Endothelial cell of umbilical vein (primary cell): ENCODE measurements around the gene ERCC1. TPM values are rescaled to one million over a fixed set of nuclear protein-coding genes. Genes with fewer than 3 reads are reported as not detected.

Source experiments
- BruUV-seq: library from RNA; stranded (reverse); fragments of 400-500 nt; replicated peaks from 2 replicates; lab custom pipeline; 2021; lab: Mats Ljungman, UMichigan
- CTCF ChIA-PET: fragments of 300-600, 350-600 bp; sonication (Branson Sonifier 250); formaldehyde crosslinking; loops from one replicate; lab custom pipeline; 2021; ENCODE audit warnings: antibody characterized with exemption, inconsistent platforms; lab: Charles Lee
- POLR2A ChIA-PET: fragments of 300-600, 350-600 bp; sonication (Branson Sonifier 250); formaldehyde crosslinking; loops from one replicate; lab custom pipeline; 2021; ENCODE audit warnings: antibody characterized with exemption, inconsistent platforms; lab: Charles Lee
- DNase-seq: peaks from one replicate; pipeline ENCODE4 v3.0.0-alpha.2; 2011; ENCODE audit warnings: low read depth, low spot score
- FAIRE-seq: peaks from 2 replicates; lab custom pipeline; 2011; peaks lifted over from hg19 to GRCh38; lab: Jason Lieb, UNC
- H2AFZ ChIP-seq: 2 replicates; pipeline ENCODE4 v1.6.0; 2012; ENCODE audit warnings: low read depth, low read length, control low read depth, inconsistent platforms
- H3K27ac ChIP-seq: 2 replicates; pipeline ENCODE4 v1.5.1; 2011; ENCODE audit warnings: low read depth, mild to moderate bottlenecking, control low read depth, low read length, moderate library complexity; ENCODE audit not compliant: insufficient read depth
- H3K27me3 ChIP-seq, 2 experiments: 2 replicates each; pipeline versions ENCODE4 v1.6.0 to v1.6.1; 2011; ENCODE audit warnings: low read length in 2 of 2, mixed read lengths in 1 of 2; ENCODE audit not compliant: control insufficient read depth in 2 of 2, insufficient read depth in 2 of 2
- H3K36me3 ChIP-seq, 2 experiments: 2 replicates in 1 of 2; 3 replicates in 1 of 2; pipeline ENCODE4 v1.5.1; 2011; ENCODE audit warnings: low read length in 2 of 2, mild to moderate bottlenecking in 1 of 2, moderate library complexity in 1 of 2; ENCODE audit not compliant: control insufficient read depth in 2 of 2, insufficient read depth in 2 of 2; ENCODE audit errors: extremely low read depth in 1 of 2
- H3K4me1 ChIP-seq: 3 replicates; pipeline ENCODE4 v1.5.1; 2011; ENCODE audit warnings: mild to moderate bottlenecking, low read length; ENCODE audit not compliant: control insufficient read depth, insufficient read depth; ENCODE audit errors: extremely low read depth
- H3K4me2 ChIP-seq: 2 replicates; pipeline ENCODE4 v1.6.1; 2011; ENCODE audit warnings: low read length, control low read depth, mixed read lengths; ENCODE audit not compliant: insufficient read depth
- H3K4me3 ChIP-seq, 3 experiments: fragments of 200-600 bp in 1 of 3; sonication (generic), shearing (Covaris generic) in 1 of 3; replicated peaks in 1 of 3; 2 replicates each; pipeline ENCODE4 v1.5.1; 2011 to 2016; ENCODE audit warnings: control low read depth in 3 of 3, low read length in 3 of 3, mild to moderate bottlenecking in 2 of 3, inconsistent platforms in 1 of 3, low read depth in 1 of 3, moderate library complexity in 1 of 3; ENCODE audit not compliant: insufficient read depth in 1 of 3
- H3K79me2 ChIP-seq: 2 replicates; pipeline ENCODE4 v1.6.0; 2012; ENCODE audit warnings: low read length, inconsistent platforms; ENCODE audit not compliant: control insufficient read depth, insufficient read depth
- H3K9ac ChIP-seq: replicated peaks from 2 replicates; pipeline ENCODE3; 2011; ENCODE audit warnings: low read length, control low read depth; ENCODE audit not compliant: insufficient read depth; ENCODE audit errors: extremely low read depth
- H3K9me1 ChIP-seq: replicated peaks from 3 replicates; pipeline ENCODE4 v1.6.0; 2011; ENCODE audit warnings: mild to moderate bottlenecking, low read length; ENCODE audit not compliant: control insufficient read depth, insufficient read depth; ENCODE audit errors: extremely low read depth
- H3K9me3 ChIP-seq: replicated peaks from 2 replicates; pipeline ENCODE4 v1.5.1; 2012; ENCODE audit warnings: low read length, inconsistent platforms; ENCODE audit not compliant: control insufficient read depth, insufficient read depth
- H4K20me1 ChIP-seq: replicated peaks from 2 replicates; pipeline ENCODE3; 2011; ENCODE audit warnings: mild to moderate bottlenecking, low read length; ENCODE audit not compliant: control insufficient read depth, insufficient read depth; ENCODE audit errors: extremely low read depth
- EZH2 ChIP-seq: IDR thresholded peaks from 2 replicates; pipeline ENCODE4 v1.6.1; 2012; ENCODE audit warnings: borderline replicate concordance, low read depth, mild to moderate bottlenecking, moderate library complexity, low read length, inconsistent platforms; ENCODE audit not compliant: severe bottlenecking
- FOS ChIP-seq: IDR thresholded peaks from 2 replicates; pipeline ENCODE4 v1.6.1; 2011; ENCODE audit warnings: mild to moderate bottlenecking, low read length, moderate library complexity, borderline replicate concordance; ENCODE audit not compliant: insufficient read depth
- GATA2 ChIP-seq: IDR thresholded peaks from 2 replicates; pipeline ENCODE4 v1.7.0; 2011; ENCODE audit warnings: low read depth, mild to moderate bottlenecking, moderate library complexity, mixed read lengths, low read length; ENCODE audit not compliant: insufficient read length, insufficient read depth
- JUN ChIP-seq: IDR thresholded peaks from 2 replicates; pipeline ENCODE4 v1.6.1; 2011; ENCODE audit warnings: borderline replicate concordance, low read depth; ENCODE audit not compliant: insufficient read length, insufficient read depth
- MYC ChIP-seq: IDR thresholded peaks from one replicate; pipeline ENCODE4 v1.6.1; 2011; ENCODE audit warnings: mild to moderate bottlenecking, low read depth, low read length
- POLR2A ChIP-seq: IDR thresholded peaks from 2 replicates; pipeline ENCODE4 v1.6.1; 2012; ENCODE audit warnings: low read depth, mild to moderate bottlenecking, control low read depth, low read length
- POLR2AphosphoS5 ChIP-seq: IDR thresholded peaks from 2 replicates; pipeline ENCODE4 v1.6.1; 2012; ENCODE audit warnings: low read depth, mild to moderate bottlenecking, control low read depth, low read length, moderate library complexity; ENCODE audit not compliant: insufficient read depth
- dilution Hi-C: fragments of 300-500 bp; cut with MboI; formaldehyde crosslinking; loops from one replicate; pipeline ENCODE4 v1.15.0; 2019; ENCODE audit warnings: low sequenced_read_pairs; ENCODE audit not compliant: extremely low pct_ligation_motif_present
- intact Hi-C: fragments of 100-400 bp; cut with micrococcal nuclease; formaldehyde crosslinking; loops from one replicate; pipeline ENCODE4 v1.10.0; 2022
- polyA plus RNA-seq, 4 experiments: library from polyadenylated mRNA; depleted of rRNA in 3 of 4; stranded (reverse) in 3 of 4; unstranded in 1 of 4; fragments of >200 nt; gene quantifications; 2 replicates each; pipeline versions ENCODE4 v1.2.1 to v1.2.3, GENCODE V29; 2011 to 2012; ENCODE audit warnings: missing spikeins in 1 of 4
- total RNA-seq: library from RNA; stranded (reverse); gene quantifications from 2 replicates; pipeline ENCODE4 v1.2.3, GENCODE V29; 2021
- TF ChIP-seq, protein P1 (sequence below), 2 donors: IDR thresholded peaks; 1 replicate in 1 of 2; 2 replicates in 1 of 2; pipeline ENCODE4 v1.5.1; 2011; ENCODE audit warnings: low read length in 2 of 2, mild to moderate bottlenecking in 2 of 2, moderate library complexity in 2 of 2, control low read depth in 1 of 2, inconsistent platforms in 1 of 2, low read depth in 1 of 2; ENCODE audit not compliant: insufficient read depth in 1 of 2; ENCODE audit errors: extremely low read depth in 1 of 2
- TF ChIP-seq, protein P2 (sequence below): IDR thresholded peaks from 2 replicates; pipeline ENCODE4 v1.6.1; 2011; ENCODE audit not compliant: insufficient read depth, insufficient read length

ERCC1 gene
- total and polyA plus RNA-seq, 2 donors (not counting 3 experiments of a cell fraction or from before 2014, with no cell fraction given): 81.8 to 126 TPM

DNA sequence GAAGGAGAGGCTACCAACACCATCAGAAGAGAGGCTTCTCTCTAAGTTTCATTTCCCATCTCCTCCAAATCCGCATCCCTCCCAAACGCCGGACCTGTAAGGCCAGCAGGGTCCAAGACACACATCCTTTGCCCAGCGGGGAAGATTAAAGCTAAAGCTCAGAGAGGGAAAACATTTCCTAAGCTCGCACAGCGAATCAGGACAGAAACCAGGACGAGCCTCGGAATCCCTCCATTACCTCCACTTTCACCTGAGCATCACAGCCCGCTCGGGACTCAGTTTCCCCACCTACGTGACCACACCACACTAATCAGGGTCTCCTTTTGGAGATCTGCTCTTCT lies 43.4 kb upstream of the ERCC1 start:
- no peaks in the 10 kb centered on the region for H4K20me1 ChIP-seq
- no peaks in the 10 kb centered on the region for H3K9me1 ChIP-seq
- ChIA-PET POLR2A (interaction anchor here (1.3 to 1.9 kb wide), 4 partner anchors 9 to 28 kb away, joined by 3 to 9 read pairs (median 7); no protein-coding TSS in a partner anchor), CTCF (interaction anchor here (0.5 to 9.5 kb wide), 14 partner anchors 8 to 248 kb away, joined by 3 to 174 read pairs (median 6); no protein-coding TSS in a partner anchor)
- H3K36me3 ChIP-seq: no peaks in the 10 kb centered on the region
- peak overlapping the region; percentile 81 for H3K4me2 ChIP-seq
- FAIRE-seq (peak; percentile 58), DNase-seq (no peak)
- no peaks in the 10 kb centered on the region for H3K27me3 ChIP-seq
- H3K27ac ChIP-seq: peak overlapping the region; percentile 86
- H3K4me3 ChIP-seq: peak overlapping the region; percentile 29 to 59 (median 51)
- no peaks in the 10 kb centered on the region for H3K9me3 ChIP-seq
- H2AFZ ChIP-seq: peak overlapping the region; percentile 86
- dilution Hi-C loops: no loop called here
- TF ChIP-seq, protein P1, sequence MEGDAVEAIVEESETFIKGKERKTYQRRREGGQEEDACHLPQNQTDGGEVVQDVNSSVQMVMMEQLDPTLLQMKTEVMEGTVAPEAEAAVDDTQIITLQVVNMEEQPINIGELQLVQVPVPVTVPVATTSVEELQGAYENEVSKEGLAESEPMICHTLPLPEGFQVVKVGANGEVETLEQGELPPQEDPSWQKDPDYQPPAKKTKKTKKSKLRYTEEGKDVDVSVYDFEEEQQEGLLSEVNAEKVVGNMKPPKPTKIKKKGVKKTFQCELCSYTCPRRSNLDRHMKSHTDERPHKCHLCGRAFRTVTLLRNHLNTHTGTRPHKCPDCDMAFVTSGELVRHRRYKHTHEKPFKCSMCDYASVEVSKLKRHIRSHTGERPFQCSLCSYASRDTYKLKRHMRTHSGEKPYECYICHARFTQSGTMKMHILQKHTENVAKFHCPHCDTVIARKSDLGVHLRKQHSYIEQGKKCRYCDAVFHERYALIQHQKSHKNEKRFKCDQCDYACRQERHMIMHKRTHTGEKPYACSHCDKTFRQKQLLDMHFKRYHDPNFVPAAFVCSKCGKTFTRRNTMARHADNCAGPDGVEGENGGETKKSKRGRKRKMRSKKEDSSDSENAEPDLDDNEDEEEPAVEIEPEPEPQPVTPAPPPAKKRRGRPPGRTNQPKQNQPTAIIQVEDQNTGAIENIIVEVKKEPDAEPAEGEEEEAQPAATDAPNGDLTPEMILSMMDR (IDR thresholded peaks at IDR 0.05; ENCODE audit: extremely low read depth in 1 of 2, insufficient read depth in 1 of 2, low read depth in 1 of 2, low read length in 2 of 2): no peak
- TF ChIP-seq, protein P2, sequence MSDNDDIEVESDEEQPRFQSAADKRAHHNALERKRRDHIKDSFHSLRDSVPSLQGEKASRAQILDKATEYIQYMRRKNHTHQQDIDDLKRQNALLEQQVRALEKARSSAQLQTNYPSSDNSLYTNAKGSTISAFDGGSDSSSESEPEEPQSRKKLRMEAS: no peak
- no peak for TF ChIP-seq MYC
- no peak for TF ChIP-seq POLR2AphosphoS5
- no peak for TF ChIP-seq EZH2
- no peak for TF ChIP-seq GATA2
- no peak for TF ChIP-seq POLR2A
- TF ChIP-seq JUN: no peak
- TF ChIP-seq FOS: no peak
- H3K79me2 ChIP-seq: no peaks in the 10 kb centered on the region
- intact Hi-C loops: loop anchor here (1.0 kb wide), 2 partner anchors 11 to 24 kb away; no protein-coding TSS in a partner anchor
- peak overlapping the region; percentile 83 for H3K9ac ChIP-seq
- peaks cover 18% of the 10 kb centered on the region for H3K4me1 ChIP-seq
- BruUV-seq: TSS peak; percentile 56
